IPS-11a (cell line): ENCODE data around the gene FRMD4A.

ENCODE experiments used
- H3K4me3 ChIP-seq: one replicate; pipeline ENCODE4 v1.5.1; 2013; ENCODE audit warnings: low read depth, low read length, control low read depth

The FRMD4A gene

GRCh38 chr10:13604357-13605040 is 726.2 kb downstream of the FRMD4A start:
- H3K4me3 ChIP-seq, result no peak overlapping the region

GRCh38 chr10:13597909-13598308 is 732.8 kb downstream of the FRMD4A start:
- no peak overlapping the region for H3K4me3 ChIP-seq

GRCh38 chr10:13594641-13595040 is 736.1 kb downstream of the FRMD4A start:
- no peak overlapping the region for H3K4me3 ChIP-seq
